ENCODE measurements around the gene FAM228B. TPM values are rescaled to one million over a fixed set of nuclear protein-coding genes. Genes with fewer than 3 reads are reported as not detected.
"Not testable (repeated sequence)": the region's sequence is repeated elsewhere in the genome, so short reads cannot be mapped to it uniquely, and the experiment has no call there.

FAM228B gene
- total RNA-seq, 1 donor from 2014 or later, result 9.7 TPM

GRCh38 chr2:24086241-24086640 lies 37.0 kb upstream of the FAM228B start:
- H2AFZ ChIP-seq (ENCODE audit: low read depth, low read length), result no peak overlapping the region
- H3K4me3 ChIP-seq (ENCODE audit: insufficient read depth, low read depth, low read length), result no peak overlapping the region

GRCh38 chr2:24087032-24087431 lies 36.2 kb upstream of the FAM228B start:
- H3K27ac Mint-ChIP-seq (ENCODE audit: unreplicated experiment), result no peak overlapping the region
- TF ChIP-seq EZH2 (IDR thresholded peaks at IDR 0.05; ENCODE audit: insufficient read depth, low read length) (no peak), CTCF (IDR thresholded peaks at IDR 0.05; ENCODE audit: insufficient read depth, low read depth, low read length) (no peak)
- H3K4me2 ChIP-seq (ENCODE audit: low read length), result no peak overlapping the region
- FAIRE-seq (no peak), DNase-seq (ENCODE audit: low read depth) (no peak)
- no peak overlapping the region for H2AFZ ChIP-seq (ENCODE audit: low read depth, low read length)
- H3K9ac ChIP-seq (ENCODE audit: low read length), result no peak overlapping the region
- peaks cover 8% of the 10 kb centered on the region for H3K36me3 ChIP-seq (ENCODE audit: insufficient read depth, low read length)
- no peaks in the 10 kb centered on the region for H3K9me3 ChIP-seq (ENCODE audit: insufficient read depth, low read depth, low read length)
- H3K79me2 ChIP-seq (ENCODE audit: insufficient read depth, low read length), result peaks cover 11% of the 10 kb centered on the region
- H3K36me3 Mint-ChIP-seq (ENCODE audit: low read depth, unreplicated experiment), result peaks cover 8% of the 10 kb centered on the region
- H3K27ac ChIP-seq (ENCODE audit: low read depth, low read length), result no peak overlapping the region
- H3K4me3 ChIP-seq (ENCODE audit: insufficient read depth, low read depth, low read length), result no peak overlapping the region
- H3K4me3 Mint-ChIP-seq (ENCODE audit: unreplicated experiment), result no peak overlapping the region
- H3K27me3 ChIP-seq (ENCODE audit: insufficient read depth, low read length), result no peaks in the 10 kb centered on the region
- peaks cover 4% of the 10 kb centered on the region for H3K4me1 Mint-ChIP-seq (ENCODE audit: low read depth, unreplicated experiment)
- H3K4me1 ChIP-seq (ENCODE audit: insufficient read depth, low read length), result peaks cover 8% of the 10 kb centered on the region
- no peaks in the 10 kb centered on the region for H3K27me3 Mint-ChIP-seq (ENCODE audit: low read depth, unreplicated experiment)
- no peaks in the 10 kb centered on the region for H4K20me1 ChIP-seq (ENCODE audit: insufficient read depth, low read length)
- no peaks in the 10 kb centered on the region for H3K9me3 Mint-ChIP-seq (ENCODE audit: unreplicated experiment)

More at GRCh38 chr2:24086241-24086640, 37.0 kb upstream of the FAM228B start:
- Histone ChIP-seq H3K4me1 (ENCODE audit: insufficient read depth, low read length) (peaks cover 8% of the 10 kb centered on the region), H3K79me2 (ENCODE audit: insufficient read depth, low read length) (peaks cover 11% of the 10 kb centered on the region), H3K9ac (ENCODE audit: low read length) (no peak overlapping the region), H3K36me3 (ENCODE audit: insufficient read depth, low read length) (peaks cover 8% of the 10 kb centered on the region), H3K27me3 (ENCODE audit: insufficient read depth, low read length) (no peaks in the 10 kb centered on the region), H3K9me3 (ENCODE audit: insufficient read depth, low read depth, low read length) (no peaks in the 10 kb centered on the region), H3K4me2 (ENCODE audit: low read length) (no peak overlapping the region), H4K20me1 (ENCODE audit: insufficient read depth, low read length) (no peaks in the 10 kb centered on the region), H3K27ac (ENCODE audit: low read depth, low read length) (no peak overlapping the region)
- Mint-ChIP-seq H3K36me3 (ENCODE audit: low read depth, unreplicated experiment) (peaks cover 10% of the 10 kb centered on the region), H3K4me1 (ENCODE audit: low read depth, unreplicated experiment) (peaks cover 4% of the 10 kb centered on the region), H3K27ac (ENCODE audit: unreplicated experiment) (no peak overlapping the region), H3K9me3 (ENCODE audit: unreplicated experiment) (no peaks in the 10 kb centered on the region), H3K4me3 (ENCODE audit: unreplicated experiment) (no peak overlapping the region), H3K27me3 (ENCODE audit: low read depth, unreplicated experiment) (no peaks in the 10 kb centered on the region)
- FAIRE-seq, result no peak
- no peak for DNase-seq (ENCODE audit: low read depth)
- no peak for TF ChIP-seq EZH2 (IDR thresholded peaks at IDR 0.05; ENCODE audit: insufficient read depth, low read length)
- TF ChIP-seq CTCF (IDR thresholded peaks at IDR 0.05; ENCODE audit: insufficient read depth, low read depth, low read length), result no peak

GRCh38 chr2:24088821-24089359 lies 34.4 kb upstream of the FAM228B start:
- Histone ChIP-seq H4K20me1 (ENCODE audit: insufficient read depth, low read length) (no peaks in the 10 kb centered on the region), H3K9ac (ENCODE audit: low read length) (no peak overlapping the region), H2AFZ (ENCODE audit: low read depth, low read length) (no peak overlapping the region), H3K79me2 (ENCODE audit: insufficient read depth, low read length) (no peaks in the 10 kb centered on the region), H3K36me3 (ENCODE audit: insufficient read depth, low read length) (no peaks in the 10 kb centered on the region), H3K4me2 (ENCODE audit: low read length) (no peak overlapping the region), H3K27ac (ENCODE audit: low read depth, low read length) (no peak overlapping the region), H3K4me1 (ENCODE audit: insufficient read depth, low read length) (no peaks in the 10 kb centered on the region), H3K4me3 (ENCODE audit: insufficient read depth, low read depth, low read length) (no peak overlapping the region), H3K27me3 (ENCODE audit: insufficient read depth, low read length) (no peaks in the 10 kb centered on the region), H3K9me3 (ENCODE audit: insufficient read depth, low read depth, low read length) (no peaks in the 10 kb centered on the region)
- Mint-ChIP-seq H3K4me3 (ENCODE audit: unreplicated experiment) (no peak overlapping the region), H3K27me3 (ENCODE audit: low read depth, unreplicated experiment) (no peaks in the 10 kb centered on the region), H3K36me3 (ENCODE audit: low read depth, unreplicated experiment) (no peaks in the 10 kb centered on the region), H3K27ac (ENCODE audit: unreplicated experiment) (no peak overlapping the region), H3K4me1 (ENCODE audit: low read depth, unreplicated experiment) (no peaks in the 10 kb centered on the region), H3K9me3 (ENCODE audit: unreplicated experiment) (no peaks in the 10 kb centered on the region)
- FAIRE-seq (no peak), DNase-seq (ENCODE audit: low read depth) (no peak)
- TF ChIP-seq CTCF (IDR thresholded peaks at IDR 0.05; ENCODE audit: insufficient read depth, low read depth, low read length) (no peak), EZH2 (IDR thresholded peaks at IDR 0.05; ENCODE audit: insufficient read depth, low read length) (no peak)

- H3K27me3 Mint-ChIP-seq (ENCODE audit: low read depth, unreplicated experiment); DNase-seq (ENCODE audit: low read depth); H3K4me3 Mint-ChIP-seq (ENCODE audit: unreplicated experiment); H3K9me3 ChIP-seq (ENCODE audit: insufficient read depth, low read depth, low read length); H4K20me1 ChIP-seq (ENCODE audit: insufficient read depth, low read length); FAIRE-seq; H3K9ac ChIP-seq (ENCODE audit: low read length); H3K4me3 ChIP-seq (ENCODE audit: insufficient read depth, low read depth, low read length); H3K4me2 ChIP-seq (ENCODE audit: low read length); H3K36me3 ChIP-seq (ENCODE audit: insufficient read depth, low read length); H3K4me1 ChIP-seq (ENCODE audit: insufficient read depth, low read length); H3K27ac Mint-ChIP-seq (ENCODE audit: unreplicated experiment); H3K79me2 ChIP-seq (ENCODE audit: insufficient read depth, low read length); H3K27ac ChIP-seq (ENCODE audit: low read depth, low read length); H3K4me1 Mint-ChIP-seq (ENCODE audit: low read depth, unreplicated experiment); H3K27me3 ChIP-seq (ENCODE audit: insufficient read depth, low read length); H2AFZ ChIP-seq (ENCODE audit: low read depth, low read length): not testable (repeated sequence)
- Mint-ChIP-seq H3K9me3 (ENCODE audit: unreplicated experiment) (peaks cover 13% of the 10 kb centered on the region), H3K36me3 (ENCODE audit: low read depth, unreplicated experiment) (peaks cover 11% of the 10 kb centered on the region)
Measured at GRCh38 chr2:24093270-24093669, 30.0 kb upstream of the FAM228B start.
